SU-DHL-6 (cell line): ENCODE measurements around the gene RAP1GAP.

Experiments
- H2AFZ ChIP-seq: fragments of 200-600 bp; sonication (generic); 2 replicates; pipeline ENCODE4 v1.6.1; 2014; ENCODE audit warnings: low read depth, mild to moderate bottlenecking, moderate library complexity, mixed read lengths, antibody characterized with exemption, low read length; ENCODE audit not compliant: severe bottlenecking
- H3F3A ChIP-seq: fragments of 200-600 bp; shearing (Covaris generic); 2 replicates; pipeline ENCODE4 v1.6.0; 2016; ENCODE audit warnings: antibody characterized with exemption, mild to moderate bottlenecking; ENCODE audit not compliant: insufficient read depth
- H3K27ac ChIP-seq: fragments of 200-600 bp; sonication (generic); 2 replicates; pipeline ENCODE4 v1.5.1; 2016; ENCODE audit warnings: low read depth, mild to moderate bottlenecking, low read length, moderate library complexity, mixed read lengths
- H3K27me3 ChIP-seq: fragments of 200-600 bp; sonication (generic), shearing (Covaris generic); 2 replicates; pipeline ENCODE4 v1.6.0; 2014; ENCODE audit warnings: mild to moderate bottlenecking, low read length
- H3K36me3 ChIP-seq: fragments of 200-600 bp; sonication (generic); 2 replicates; pipeline ENCODE4 v1.6.1; 2014; ENCODE audit warnings: mild to moderate bottlenecking, low read length, mixed read lengths
- H3K4me2 ChIP-seq: fragments of 300-600, 200-600 bp; shearing (Covaris generic), sonication (generic); 2 replicates; pipeline ENCODE4 v1.6.0; 2014; ENCODE audit warnings: low read length, low read depth, mild to moderate bottlenecking; ENCODE audit not compliant: poor library complexity, severe bottlenecking
- H3K4me3 ChIP-seq: fragments of 200-600 bp; sonication (generic); 2 replicates; pipeline ENCODE4 v1.5.1; 2014; ENCODE audit warnings: antibody characterized with exemption, low read length, mild to moderate bottlenecking, mixed read lengths; ENCODE audit not compliant: insufficient read depth, poor library complexity, severe bottlenecking
- H3K79me2 ChIP-seq: fragments of 200-600 bp; sonication (generic); 2 replicates; pipeline ENCODE4 v1.6.1; 2014; ENCODE audit warnings: mild to moderate bottlenecking, low read length, moderate library complexity; ENCODE audit not compliant: insufficient read depth
- H3K9ac ChIP-seq: fragments of 200-600 bp; sonication (generic); 2 replicates; pipeline ENCODE4 v1.7.0; 2014; ENCODE audit warnings: mild to moderate bottlenecking, low read length
- H3K9me2 ChIP-seq: fragments of 200-600 bp; sonication (generic); replicated peaks from 2 replicates; pipeline ENCODE4 v1.6.1; 2014; ENCODE audit warnings: low read length; ENCODE audit not compliant: insufficient read depth
- H3K9me3 ChIP-seq: fragments of 200-600 bp; sonication (generic); 2 replicates; pipeline ENCODE4 v1.6.1; 2014; ENCODE audit warnings: low read length, mixed read lengths; ENCODE audit not compliant: insufficient read depth
- H4K20me1 ChIP-seq: fragments of 200-600 bp; sonication (generic); 2 replicates; pipeline ENCODE4 v1.6.1; 2014; ENCODE audit warnings: low read depth, mild to moderate bottlenecking, antibody characterized with exemption, low read length, moderate library complexity, mixed read lengths
- CTCF ChIP-seq: fragments of 200-600 bp; sonication (generic); IDR thresholded peaks from one replicate; pipeline ENCODE4 v1.5.1; 2017; ENCODE audit warnings: antibody characterized with exemption, mild to moderate bottlenecking, low read length, moderate library complexity; ENCODE audit not compliant: insufficient read depth, poor library complexity, severe bottlenecking
- EZH2phosphoT487 ChIP-seq: fragments of 200-600 bp; sonication (generic), shearing (Covaris generic); conservative IDR thresholded peaks from 2 replicates; pipeline ENCODE4 v1.6.1; 2018; ENCODE audit warnings: mild to moderate bottlenecking, antibody characterized with exemption, low read length, moderate library complexity, mixed read lengths

RAP1GAP gene

DNA sequence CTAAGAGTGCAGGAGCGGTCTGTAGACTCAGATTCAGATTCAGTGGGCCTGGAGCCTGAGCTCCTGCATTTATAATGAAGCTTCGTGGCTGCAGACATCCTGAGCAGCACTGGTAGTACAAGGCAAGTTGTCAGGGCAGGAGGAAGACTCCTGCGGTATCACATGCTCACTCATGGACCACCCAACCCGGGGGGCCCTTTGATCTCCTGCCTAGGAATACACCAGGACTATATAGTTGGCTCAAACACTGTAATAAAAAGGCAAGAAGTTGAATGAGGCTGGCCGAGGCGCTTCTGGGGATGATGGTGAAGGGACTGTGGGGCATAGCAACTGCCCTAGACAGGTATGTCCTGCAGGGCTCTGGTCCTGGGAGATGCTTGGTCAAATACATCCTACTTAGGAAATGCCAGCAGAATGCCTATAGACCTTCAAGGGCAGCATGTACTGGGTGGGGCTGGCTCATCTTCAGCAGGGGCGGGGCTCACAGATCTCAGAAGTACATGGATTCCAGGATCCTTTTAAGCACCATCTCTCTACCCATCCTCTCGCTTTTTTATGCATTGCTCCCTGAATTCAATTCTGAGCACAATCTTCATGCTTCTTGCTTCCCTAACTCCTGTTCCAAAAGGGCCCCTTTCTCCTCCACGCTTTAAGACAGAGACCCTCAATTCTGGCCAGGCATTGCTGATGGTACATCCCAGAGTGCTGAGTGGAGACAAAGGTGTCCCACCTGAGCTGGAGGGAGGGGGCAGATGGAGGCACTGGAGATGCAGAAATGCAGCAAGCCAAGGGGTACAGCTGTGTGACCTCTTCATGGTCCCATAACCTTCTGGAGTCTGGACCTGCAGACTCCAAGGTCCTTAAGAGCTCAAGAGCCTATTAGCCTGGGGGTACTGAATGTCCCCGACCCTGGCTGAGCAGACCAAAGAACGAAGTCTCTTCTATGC, 2.1 kb upstream of the RAP1GAP start:
- TF ChIP-seq CTCF (no peak), EZH2phosphoT487 (no peak)
- no peak overlapping the region for H3K4me3 ChIP-seq
- no peak overlapping the region for H3K27ac ChIP-seq
- no peaks in the 10 kb centered on the region for H3K36me3 ChIP-seq
- H3K9ac ChIP-seq, result no peak overlapping the region
- H3K4me2 ChIP-seq, result no peak overlapping the region
- H3K27me3 ChIP-seq, result no peaks in the 10 kb centered on the region
- peaks cover 7% of the 10 kb centered on the region; the same call in 1 of the 2 replicates for H3F3A ChIP-seq
- H3K79me2 ChIP-seq, result no peaks in the 10 kb centered on the region
- no peaks in the 10 kb centered on the region for H3K9me3 ChIP-seq
- H2AFZ ChIP-seq, result no peak overlapping the region
- 0 out of 2 replicates have a peak, but pooled peaks cover 3% of the 10 kb centered on the region for H4K20me1 ChIP-seq
- no peaks in the 10 kb centered on the region for H3K9me2 ChIP-seq

- no peak overlapping the region for H3K27ac ChIP-seq
- no peaks in the 10 kb centered on the region for H3K36me3 ChIP-seq
- H3K27me3 ChIP-seq, result no peaks in the 10 kb centered on the region
- H3K9me2 ChIP-seq, result no peaks in the 10 kb centered on the region
- TF ChIP-seq EZH2phosphoT487, result no peak
- no peak for TF ChIP-seq CTCF
- H3K4me2 ChIP-seq, result no peak overlapping the region
- no peak overlapping the region for H3K9ac ChIP-seq
- H3K9me3 ChIP-seq, result no peaks in the 10 kb centered on the region
- H4K20me1 ChIP-seq, result no peaks in the 10 kb centered on the region
- H3F3A ChIP-seq, result 0 out of 2 replicates have a peak, but pooled peaks cover 3% of the 10 kb centered on the region
- H3K79me2 ChIP-seq, result no peaks in the 10 kb centered on the region
- H2AFZ ChIP-seq, result no peak overlapping the region
- no peak overlapping the region for H3K4me3 ChIP-seq
Observed at GRCh38 chr1:21670059-21670881, 1.1 kb upstream of the RAP1GAP start.

- no peaks in the 10 kb centered on the region for H3K27me3 ChIP-seq
- H3K4me3 ChIP-seq, result no peak overlapping the region
- no peaks in the 10 kb centered on the region for H3K79me2 ChIP-seq
Observed at GRCh38 chr1:21668951-21669257, 253 bp downstream of the RAP1GAP start.

More at GRCh38 chr1:21668951-21669257, 253 bp downstream of the RAP1GAP start:
- Histone ChIP-seq H3K9me2 (no peaks in the 10 kb centered on the region), H3K9ac (no peak overlapping the region), H3K4me2 (no peak overlapping the region), H3F3A (no peaks in the 10 kb centered on the region), H4K20me1 (no peaks in the 10 kb centered on the region), H3K9me3 (no peaks in the 10 kb centered on the region), H3K36me3 (no peaks in the 10 kb centered on the region), H3K27ac (no peak overlapping the region), H2AFZ (no peak overlapping the region)
- TF ChIP-seq EZH2phosphoT487 (no peak), CTCF (no peak)
